Eye (tissue), 1 donor: ENCODE results near the gene PLVAP.

ENCODE experiments used
- DNase-seq: peaks from one replicate; pipeline ENCODE4 v3.0.0-alpha.2; 2015

Gene PLVAP

GRCh38 chr19:17376935-17377600 lies at the start of gene PLVAP:
Gene PLVAP, minus strand, starts transcription at chr19:17377342. Its CDS starts 54 bp downstream, at chr19:17377288.
- no peak for DNase-seq

GRCh38 chr19:17424743-17425365 lies 47.7 kb upstream of the PLVAP start:
- DNase-seq = peak; percentile 84

GRCh38 chr19:17423429-17424208 lies 46.5 kb upstream of the PLVAP start:
- DNase-seq = no peak

GRCh38 chr19:17421942-17422341 lies 44.8 kb upstream of the PLVAP start:
- no peak for DNase-seq

- DNase-seq = no peak
These were observed 43.4 kb upstream of the PLVAP start for GRCh38 chr19:17420475-17420924.

GRCh38 chr19:17419621-17420474 lies 42.7 kb upstream of the PLVAP start, which contains the start of gene MVB12A:
Gene MVB12A, plus strand, starts transcription at chr19:17420047. Its CDS starts 89 bp downstream, at chr19:17420136.
- peak; percentile 99 for DNase-seq

- no peak for DNase-seq
These were observed 42.0 kb upstream of the PLVAP start for GRCh38 chr19:17419154-17419620.

GRCh38 chr19:17418710-17419109 lies 41.6 kb upstream of the PLVAP start:
- DNase-seq = no peak

- no peak for DNase-seq
These were observed 38.0 kb upstream of the PLVAP start for GRCh38 chr19:17415121-17415520.

GRCh38 chr19:17414097-17414496 lies 37.0 kb upstream of the PLVAP start:
- no peak for DNase-seq

GRCh38 chr19:17411801-17412200 lies 34.7 kb upstream of the PLVAP start:
- no peak for DNase-seq

GRCh38 chr19:17409990-17410389 lies 32.8 kb upstream of the PLVAP start:
- no peak for DNase-seq

GRCh38 chr19:17406887-17407196 lies 29.7 kb upstream of the PLVAP start:
- DNase-seq = no peak

GRCh38 chr19:17406046-17406886 lies 29.1 kb upstream of the PLVAP start:
- no peak for DNase-seq

GRCh38 chr19:17405250-17406045 lies 28.3 kb upstream of the PLVAP start, which contains the start of gene BST2:
Gene BST2, minus strand, starts transcription at chr19:17405630. Its CDS starts 55 bp downstream, at chr19:17405575.
- no peak for DNase-seq

GRCh38 chr19:17404621-17405249 lies 27.6 kb upstream of the PLVAP start:
- no peak for DNase-seq

GRCh38 chr19:17404015-17404414 lies 26.9 kb upstream of the PLVAP start:
- DNase-seq = no peak

GRCh38 chr19:17402982-17403855 lies 26.1 kb upstream of the PLVAP start:
- peak; percentile 68 for DNase-seq

- DNase-seq = no peak
These were observed 24.5 kb upstream of the PLVAP start for GRCh38 chr19:17401628-17402027.
